ENCODE measurements around the gene JMJD8.
"Not testable (repeated sequence)": the region's sequence is repeated elsewhere in the genome, so short reads cannot be mapped to it uniquely, and the experiment has no call there.

DNA sequence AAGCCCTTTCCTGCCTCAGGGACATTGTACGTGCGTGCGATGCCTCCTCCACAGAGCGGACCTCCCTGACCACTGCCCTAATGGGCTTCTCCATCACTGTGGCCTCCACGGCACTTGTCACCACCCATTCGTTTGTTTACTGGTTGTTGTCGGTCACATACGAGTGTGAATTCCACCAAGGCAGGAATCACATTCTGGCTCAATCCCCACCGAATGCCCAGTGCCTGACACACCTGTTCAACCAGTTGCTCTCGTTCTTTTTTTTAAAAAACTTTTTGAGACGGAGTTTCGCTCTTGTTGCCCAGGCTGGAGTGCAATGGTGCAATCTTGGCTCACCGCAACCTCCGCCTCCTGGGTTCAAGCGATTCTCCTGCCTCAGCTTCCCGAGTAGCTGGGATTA, 7.1 kb upstream of the JMJD8 start:
- TF ChIP-seq, protein P1, sequence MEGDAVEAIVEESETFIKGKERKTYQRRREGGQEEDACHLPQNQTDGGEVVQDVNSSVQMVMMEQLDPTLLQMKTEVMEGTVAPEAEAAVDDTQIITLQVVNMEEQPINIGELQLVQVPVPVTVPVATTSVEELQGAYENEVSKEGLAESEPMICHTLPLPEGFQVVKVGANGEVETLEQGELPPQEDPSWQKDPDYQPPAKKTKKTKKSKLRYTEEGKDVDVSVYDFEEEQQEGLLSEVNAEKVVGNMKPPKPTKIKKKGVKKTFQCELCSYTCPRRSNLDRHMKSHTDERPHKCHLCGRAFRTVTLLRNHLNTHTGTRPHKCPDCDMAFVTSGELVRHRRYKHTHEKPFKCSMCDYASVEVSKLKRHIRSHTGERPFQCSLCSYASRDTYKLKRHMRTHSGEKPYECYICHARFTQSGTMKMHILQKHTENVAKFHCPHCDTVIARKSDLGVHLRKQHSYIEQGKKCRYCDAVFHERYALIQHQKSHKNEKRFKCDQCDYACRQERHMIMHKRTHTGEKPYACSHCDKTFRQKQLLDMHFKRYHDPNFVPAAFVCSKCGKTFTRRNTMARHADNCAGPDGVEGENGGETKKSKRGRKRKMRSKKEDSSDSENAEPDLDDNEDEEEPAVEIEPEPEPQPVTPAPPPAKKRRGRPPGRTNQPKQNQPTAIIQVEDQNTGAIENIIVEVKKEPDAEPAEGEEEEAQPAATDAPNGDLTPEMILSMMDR (IDR thresholded peaks at IDR 0.05; ENCODE audit: low read depth, low read length, missing input control): not testable (repeated sequence)
- TF ChIP-seq, protein P2, sequence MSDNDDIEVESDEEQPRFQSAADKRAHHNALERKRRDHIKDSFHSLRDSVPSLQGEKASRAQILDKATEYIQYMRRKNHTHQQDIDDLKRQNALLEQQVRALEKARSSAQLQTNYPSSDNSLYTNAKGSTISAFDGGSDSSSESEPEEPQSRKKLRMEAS (IDR thresholded peaks at IDR 0.05): not testable (repeated sequence)
- TF ChIP-seq, protein P3, sequence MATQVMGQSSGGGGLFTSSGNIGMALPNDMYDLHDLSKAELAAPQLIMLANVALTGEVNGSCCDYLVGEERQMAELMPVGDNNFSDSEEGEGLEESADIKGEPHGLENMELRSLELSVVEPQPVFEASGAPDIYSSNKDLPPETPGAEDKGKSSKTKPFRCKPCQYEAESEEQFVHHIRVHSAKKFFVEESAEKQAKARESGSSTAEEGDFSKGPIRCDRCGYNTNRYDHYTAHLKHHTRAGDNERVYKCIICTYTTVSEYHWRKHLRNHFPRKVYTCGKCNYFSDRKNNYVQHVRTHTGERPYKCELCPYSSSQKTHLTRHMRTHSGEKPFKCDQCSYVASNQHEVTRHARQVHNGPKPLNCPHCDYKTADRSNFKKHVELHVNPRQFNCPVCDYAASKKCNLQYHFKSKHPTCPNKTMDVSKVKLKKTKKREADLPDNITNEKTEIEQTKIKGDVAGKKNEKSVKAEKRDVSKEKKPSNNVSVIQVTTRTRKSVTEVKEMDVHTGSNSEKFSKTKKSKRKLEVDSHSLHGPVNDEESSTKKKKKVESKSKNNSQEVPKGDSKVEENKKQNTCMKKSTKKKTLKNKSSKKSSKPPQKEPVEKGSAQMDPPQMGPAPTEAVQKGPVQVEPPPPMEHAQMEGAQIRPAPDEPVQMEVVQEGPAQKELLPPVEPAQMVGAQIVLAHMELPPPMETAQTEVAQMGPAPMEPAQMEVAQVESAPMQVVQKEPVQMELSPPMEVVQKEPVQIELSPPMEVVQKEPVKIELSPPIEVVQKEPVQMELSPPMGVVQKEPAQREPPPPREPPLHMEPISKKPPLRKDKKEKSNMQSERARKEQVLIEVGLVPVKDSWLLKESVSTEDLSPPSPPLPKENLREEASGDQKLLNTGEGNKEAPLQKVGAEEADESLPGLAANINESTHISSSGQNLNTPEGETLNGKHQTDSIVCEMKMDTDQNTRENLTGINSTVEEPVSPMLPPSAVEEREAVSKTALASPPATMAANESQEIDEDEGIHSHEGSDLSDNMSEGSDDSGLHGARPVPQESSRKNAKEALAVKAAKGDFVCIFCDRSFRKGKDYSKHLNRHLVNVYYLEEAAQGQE (IDR thresholded peaks at IDR 0.05): not testable (repeated sequence)
